Chondrocyte (in vitro differentiated cells): Measurements from ENCODE around the gene ZSWIM5. TPM values are rescaled to one million over a fixed set of nuclear protein-coding genes. Genes with fewer than 3 reads are reported as not detected.
"Not testable (repeated sequence)": the region's sequence is repeated elsewhere in the genome, so short reads cannot be mapped to it uniquely, and the experiment has no call there.

ENCODE experiments used
- DNase-seq: peaks from one replicate; pipeline ENCODE4 v3.0.0; 2021; ENCODE audit warnings: mixed read lengths, low spot score
- H3K27ac Mint-ChIP-seq: one replicate; pipeline ENCODE4 v1.8.0; 2021; ENCODE audit warnings: mild to moderate bottlenecking, moderate library complexity, mixed read lengths; ENCODE audit not compliant: unreplicated experiment
- H3K27me3 Mint-ChIP-seq: 2 replicates; pipeline ENCODE4 v1.8.0; 2021; ENCODE audit warnings: low read depth, mixed read lengths
- H3K36me3 Mint-ChIP-seq: 2 replicates; pipeline ENCODE4 v1.8.0; 2021; ENCODE audit warnings: low read depth, mixed read lengths
- H3K4me1 Mint-ChIP-seq: 2 replicates; pipeline ENCODE4 v1.8.0; 2021; ENCODE audit warnings: low read depth, mild to moderate bottlenecking, mixed read lengths
- H3K4me3 Mint-ChIP-seq: one replicate; pipeline ENCODE4 v1.8.0; 2021; ENCODE audit warnings: mild to moderate bottlenecking, moderate library complexity, mixed read lengths; ENCODE audit not compliant: unreplicated experiment
- H3K9me3 Mint-ChIP-seq: 2 replicates; pipeline ENCODE4 v1.8.0; 2021; ENCODE audit warnings: low read depth, mixed read lengths
- CTCF ChIP-seq: fragments of 200-600 bp; sonication (generic); IDR thresholded peaks from 2 replicates; pipeline ENCODE4 v1.5.0; 2021; ENCODE audit warnings: antibody characterized with exemption, mild to moderate bottlenecking, moderate library complexity
- total RNA-seq: library from RNA; stranded (reverse); gene quantifications from 3 replicates; pipeline ENCODE4 v1.2.1, GENCODE V29; 2021

ZSWIM5 gene
- total RNA-seq, 1 donor from 2014 or later, result 1.0 TPM

GRCh38 chr1:44994309-44994898 lies 212.0 kb downstream of the ZSWIM5 start:
- H3K4me1 Mint-ChIP-seq, result peaks cover 2% of the 10 kb centered on the region
- no peak overlapping the region for H3K27ac Mint-ChIP-seq
- TF ChIP-seq CTCF, result no peak
- H3K27me3 Mint-ChIP-seq, result no peaks in the 10 kb centered on the region
- H3K36me3 Mint-ChIP-seq, result no peaks in the 10 kb centered on the region
- no peak for DNase-seq
- H3K4me3 Mint-ChIP-seq, result no peak overlapping the region
- no peaks in the 10 kb centered on the region for H3K9me3 Mint-ChIP-seq

GRCh38 chr1:44988531-44989156 lies 217.8 kb downstream of the ZSWIM5 start:
- H3K36me3 Mint-ChIP-seq, result no peaks in the 10 kb centered on the region
- no peak overlapping the region for H3K4me3 Mint-ChIP-seq
- H3K27me3 Mint-ChIP-seq, result no peaks in the 10 kb centered on the region
- H3K27ac Mint-ChIP-seq, result no peak overlapping the region
- DNase-seq, result no peak
- H3K4me1 Mint-ChIP-seq, result peaks cover 23% of the 10 kb centered on the region
- no peaks in the 10 kb centered on the region for H3K9me3 Mint-ChIP-seq
- TF ChIP-seq CTCF, result no peak

GRCh38 chr1:44985747-44986359 lies 220.6 kb downstream of the ZSWIM5 start:
- Mint-ChIP-seq H3K9me3 (no peaks in the 10 kb centered on the region), H3K27me3 (no peaks in the 10 kb centered on the region), H3K27ac (peak overlapping the region; percentile 93), H3K4me3 (peak overlapping the region; percentile 98), H3K36me3 (peaks cover 4% of the 10 kb centered on the region), H3K4me1 (peaks cover 24% of the 10 kb centered on the region)
- DNase-seq, result no peak
- TF ChIP-seq CTCF, result no peak

GRCh38 chr1:44977372-44977771 lies 229.0 kb downstream of the ZSWIM5 start:
- DNase-seq, H3K4me3 Mint-ChIP-seq, H3K27ac Mint-ChIP-seq, H3K27me3 Mint-ChIP-seq, H3K4me1 Mint-ChIP-seq: not testable (repeated sequence)
- Mint-ChIP-seq H3K36me3 (peaks cover 37% of the 10 kb centered on the region), H3K9me3 (peaks cover 12% of the 10 kb centered on the region)

GRCh38 chr1:44976252-44976651 lies 230.2 kb downstream of the ZSWIM5 start:
- peaks cover 39% of the 10 kb centered on the region for H3K36me3 Mint-ChIP-seq
- H3K4me1 Mint-ChIP-seq, result peaks cover 2% of the 10 kb centered on the region
- DNase-seq, result no peak
- peaks cover 12% of the 10 kb centered on the region for H3K9me3 Mint-ChIP-seq
- no peak overlapping the region for H3K27ac Mint-ChIP-seq
- H3K4me3 Mint-ChIP-seq, result no peak overlapping the region
- H3K27me3 Mint-ChIP-seq, result no peaks in the 10 kb centered on the region
- no peak for TF ChIP-seq CTCF
